Muscle layer of colon (tissue), 2 donors: Measurements from ENCODE around the gene DENND6A.
"Not testable (repeated sequence)": the region's sequence is repeated elsewhere in the genome, so short reads cannot be mapped to it uniquely, and the experiment has no call there.

Experiments
- H3K27ac ChIP-seq: one replicate; pipeline ENCODE4 v1.7.0; 2013; ENCODE audit warnings: low read depth, mild to moderate bottlenecking, low read length, moderate library complexity
- H3K27me3 ChIP-seq, 2 donors: one replicate each; pipeline ENCODE4 v1.7.0; 2013; ENCODE audit warnings: low read length in 2 of 2, mild to moderate bottlenecking in 2 of 2; ENCODE audit not compliant: insufficient read depth in 2 of 2, control insufficient read depth in 1 of 2
- H3K36me3 ChIP-seq: one replicate; pipeline ENCODE4 v1.7.0; 2013; ENCODE audit warnings: mild to moderate bottlenecking, low read length; ENCODE audit not compliant: insufficient read depth
- H3K4me1 ChIP-seq: one replicate; pipeline ENCODE4 v1.7.0; 2013; ENCODE audit warnings: mild to moderate bottlenecking, low read length; ENCODE audit not compliant: insufficient read depth
- H3K4me3 ChIP-seq, 2 donors: one replicate each; pipeline ENCODE4 v1.7.0; 2013; ENCODE audit warnings: low read length in 2 of 2, low read depth in 1 of 2, mild to moderate bottlenecking in 1 of 2, moderate library complexity in 1 of 2
- H3K9ac ChIP-seq: one replicate; pipeline ENCODE4 v1.7.0; 2013; ENCODE audit warnings: low read length
- H3K9me3 ChIP-seq: one replicate; pipeline ENCODE4 v1.7.0; 2013; ENCODE audit warnings: mild to moderate bottlenecking, low read length
- donor health status: abdominal sarcoma.
- donor health status: Adenocarcinoma of cecum.

DENND6A gene

GRCh38 chr3:57627976-57628375, 64.9 kb downstream of the DENND6A start:
- H3K9ac ChIP-seq = no peak overlapping the region
- H3K4me1 ChIP-seq = no peaks in the 10 kb centered on the region
- no peaks in the 10 kb centered on the region for H3K9me3 ChIP-seq
- H3K4me3 ChIP-seq = no peak overlapping the region
- peaks cover 63% of the 10 kb centered on the region for H3K36me3 ChIP-seq
- no peaks in the 10 kb centered on the region for H3K27me3 ChIP-seq
- no peak overlapping the region for H3K27ac ChIP-seq

GRCh38 chr3:57624801-57625200, 68.1 kb downstream of the DENND6A start:
- no peak overlapping the region for H3K27ac ChIP-seq
- no peak overlapping the region for H3K9ac ChIP-seq
- H3K9me3 ChIP-seq = no peaks in the 10 kb centered on the region
- peaks cover 47% of the 10 kb centered on the region for H3K36me3 ChIP-seq
- H3K27me3 ChIP-seq = no peaks in the 10 kb centered on the region
- no peak overlapping the region for H3K4me3 ChIP-seq
- H3K4me1 ChIP-seq = no peaks in the 10 kb centered on the region

GRCh38 chr3:57622362-57622761, 70.5 kb downstream of the DENND6A start:
- H3K9me3 ChIP-seq = no peaks in the 10 kb centered on the region
- no peaks in the 10 kb centered on the region for H3K4me1 ChIP-seq
- no peak overlapping the region for H3K27ac ChIP-seq
- peaks cover 26% of the 10 kb centered on the region for H3K36me3 ChIP-seq
- H3K9ac ChIP-seq = no peak overlapping the region
- H3K4me3 ChIP-seq = no peak overlapping the region
- H3K27me3 ChIP-seq = no peaks in the 10 kb centered on the region

GRCh38 chr3:57617739-57618138, 75.1 kb downstream of the DENND6A start:
- H3K27ac ChIP-seq = no peak overlapping the region
- no peak overlapping the region for H3K9ac ChIP-seq
- no peaks in the 10 kb centered on the region for H3K27me3 ChIP-seq
- no peak overlapping the region for H3K4me3 ChIP-seq
- peaks cover 4% of the 10 kb centered on the region for H3K36me3 ChIP-seq
- no peaks in the 10 kb centered on the region for H3K4me1 ChIP-seq
- H3K9me3 ChIP-seq = no peaks in the 10 kb centered on the region

- no peaks in the 10 kb centered on the region for H3K9me3 ChIP-seq
- no peak overlapping the region for H3K4me3 ChIP-seq
- H3K9ac ChIP-seq = no peak overlapping the region
- no peaks in the 10 kb centered on the region for H3K27me3 ChIP-seq
- H3K4me1 ChIP-seq = no peaks in the 10 kb centered on the region
- H3K36me3 ChIP-seq = no peaks in the 10 kb centered on the region
- no peak overlapping the region for H3K27ac ChIP-seq
These were observed 76.6 kb downstream of the DENND6A start for GRCh38 chr3:57616233-57616632.

GRCh38 chr3:57611870-57612269, 81.0 kb downstream of the DENND6A start:
- H3K4me3 ChIP-seq, H3K36me3 ChIP-seq, H3K9me3 ChIP-seq, H3K27ac ChIP-seq, H3K4me1 ChIP-seq, H3K9ac ChIP-seq, H3K27me3 ChIP-seq: not testable (repeated sequence)

GRCh38 chr3:57605683-57606082, 87.2 kb downstream of the DENND6A start:
- no peaks in the 10 kb centered on the region for H3K9me3 ChIP-seq
- H3K27me3 ChIP-seq = no peaks in the 10 kb centered on the region
- no peak overlapping the region for H3K9ac ChIP-seq
- no peaks in the 10 kb centered on the region for H3K4me1 ChIP-seq
- no peak overlapping the region for H3K4me3 ChIP-seq
- H3K36me3 ChIP-seq = no peaks in the 10 kb centered on the region
- no peak overlapping the region for H3K27ac ChIP-seq

GRCh38 chr3:57604971-57605370, 87.9 kb downstream of the DENND6A start:
- no peaks in the 10 kb centered on the region for H3K36me3 ChIP-seq
- no peaks in the 10 kb centered on the region for H3K27me3 ChIP-seq
- no peak overlapping the region for H3K9ac ChIP-seq
- H3K9me3 ChIP-seq = no peaks in the 10 kb centered on the region
- no peak overlapping the region for H3K4me3 ChIP-seq
- H3K4me1 ChIP-seq = no peaks in the 10 kb centered on the region
- H3K27ac ChIP-seq = no peak overlapping the region

- no peak overlapping the region for H3K27ac ChIP-seq
- H3K4me1 ChIP-seq = peaks cover 20% of the 10 kb centered on the region
- H3K36me3 ChIP-seq = no peaks in the 10 kb centered on the region
- H3K27me3 ChIP-seq = no peaks in the 10 kb centered on the region
- H3K4me3 ChIP-seq = no peak overlapping the region
- no peaks in the 10 kb centered on the region for H3K9me3 ChIP-seq
- no peak overlapping the region for H3K9ac ChIP-seq
These were observed 92.7 kb downstream of the DENND6A start for GRCh38 chr3:57600195-57600594.

GRCh38 chr3:57598765-57599360, 94.0 kb downstream of the DENND6A start:
- Histone ChIP-seq H3K4me1 (peaks cover 31% of the 10 kb centered on the region), H3K9me3 (no peaks in the 10 kb centered on the region), H3K4me3 (peak overlapping the region; percentile 79 to 100), H3K36me3 (no peaks in the 10 kb centered on the region), H3K27ac (peak overlapping the region; percentile 98), H3K27me3 (no peaks in the 10 kb centered on the region), H3K9ac (no peak overlapping the region)

GRCh38 chr3:57597127-57597923, 95.6 kb downstream of the DENND6A start, which contains the start of gene ARF4:
ARF4 (minus strand) TSS chr3:57597344; CDS start chr3:57597140, 204 bp downstream.
- Histone ChIP-seq H3K9ac (peak within 1 kb of the TSS; percentile 98), H3K27ac (peak within 1 kb of the TSS; percentile 98), H3K4me1 (peaks cover 44% of the 10 kb centered on the region), H3K36me3 (no peaks in the 10 kb centered on the region), H3K27me3 (no peaks in the 10 kb centered on the region), H3K4me3 (peak within 1 kb of the TSS; percentile 93 to 100), H3K9me3 (no peaks in the 10 kb centered on the region)
